IMR-90 (cell line): ENCODE results near the gene TIAM1. TPM values are rescaled to one million over a fixed set of nuclear protein-coding genes. Genes with fewer than 3 reads are reported as not detected.

ENCODE experiments used
- ATAC-seq: fragments of 200-7000 bp; cut with Tn5 transposase; 2 replicates; pipeline ENCODE4 v1.9.1; 2020; ENCODE audit warnings: low read depth, mild to moderate bottlenecking, moderate library complexity
- BruUV-seq: library from RNA; stranded (reverse); fragments of 400-500 nt; replicated peaks from 2 replicates; lab custom pipeline; 2021; lab: Mats Ljungman, UMichigan
- CTCF ChIA-PET: fragments of 300-600 bp; formaldehyde crosslinking; extraction: SDS; loops from one replicate; lab custom pipeline; 2021; ENCODE audit warnings: antibody characterized with exemption; lab: Yijun Ruan, JAX
- POLR2A ChIA-PET: fragments of 300-600 bp; sonication (Branson Sonifier 250); formaldehyde crosslinking; loops from one replicate; lab custom pipeline; 2022; ENCODE audit warnings: antibody characterized with exemption; ENCODE audit not compliant: unreplicated experiment; lab: Charles Lee
- DNase-seq: peaks from one replicate; pipeline ENCODE4 v3.0.0; 2013
- H2AFZ ChIP-seq: replicated peaks from 2 replicates; pipeline ENCODE3; 2013; ENCODE audit warnings: low read length, mild to moderate bottlenecking; ENCODE audit not compliant: poor library complexity
- H2AK5ac ChIP-seq: 2 replicates; pipeline ENCODE4 v1.6.1; 2013; ENCODE audit warnings: low read depth, low read length, inconsistent platforms
- H2AK9ac ChIP-seq: replicated peaks from 2 replicates; pipeline ENCODE3; 2013; ENCODE audit warnings: mild to moderate bottlenecking, low read depth, low read length, moderate library complexity; ENCODE audit not compliant: poor library complexity
- H2BK120ac ChIP-seq: 2 replicates; pipeline ENCODE4 v1.6.1; 2013; ENCODE audit warnings: low read depth, low read length, inconsistent platforms
- H2BK15ac ChIP-seq: 3 replicates; pipeline ENCODE4 v1.6.1; 2013; ENCODE audit warnings: low read depth, low read length, inconsistent platforms
- H2BK20ac ChIP-seq: 2 replicates; pipeline ENCODE4 v1.6.1; 2013; ENCODE audit warnings: low read depth, mild to moderate bottlenecking, inconsistent platforms, low read length, moderate library complexity
- H2BK5ac ChIP-seq: 2 replicates; pipeline ENCODE4 v1.6.1; 2013; ENCODE audit warnings: mild to moderate bottlenecking, low read depth, low read length, inconsistent platforms; ENCODE audit not compliant: poor library complexity, severe bottlenecking
- H3K14ac ChIP-seq: replicated peaks from 2 replicates; pipeline ENCODE4 v1.6.1; 2013; ENCODE audit warnings: low read depth, low read length, inconsistent platforms
- H3K18ac ChIP-seq: 2 replicates; pipeline ENCODE4 v1.6.1; 2013; ENCODE audit warnings: low read depth, low read length, control low read depth
- H3K23ac ChIP-seq: 2 replicates; pipeline ENCODE4 v1.6.1; 2013; ENCODE audit warnings: low read depth, low read length, inconsistent platforms
- H3K27ac ChIP-seq: 2 replicates; pipeline ENCODE4 v1.5.1; 2013; ENCODE audit warnings: mild to moderate bottlenecking, control low read depth, low read length; ENCODE audit not compliant: insufficient read depth
- H3K27me3 ChIP-seq: 2 replicates; pipeline ENCODE4 v1.6.1; 2013; ENCODE audit warnings: low read length; ENCODE audit not compliant: control insufficient read depth, insufficient read depth
- H3K36me3 ChIP-seq: 2 replicates; pipeline ENCODE4 v1.6.1; 2013; ENCODE audit warnings: low read length, mixed read lengths; ENCODE audit not compliant: control insufficient read depth, insufficient read depth
- H3K4ac ChIP-seq: 2 replicates; pipeline ENCODE4 v1.6.1; 2013; ENCODE audit warnings: low read depth, low read length, inconsistent platforms
- H3K4me1 ChIP-seq: 2 replicates; pipeline ENCODE4 v1.6.1; 2013; ENCODE audit warnings: low read length, mixed read lengths; ENCODE audit not compliant: control insufficient read depth, insufficient read depth
- H3K4me2 ChIP-seq: 2 replicates; pipeline ENCODE4 v1.6.1; 2013; ENCODE audit warnings: low read depth, mild to moderate bottlenecking, control low read depth, low read length, moderate library complexity
- H3K4me3 ChIP-seq: 2 replicates; pipeline ENCODE4 v1.5.1; 2013; ENCODE audit warnings: low read depth, mild to moderate bottlenecking, control low read depth, low read length, moderate library complexity; ENCODE audit not compliant: insufficient read depth
- H3K56ac ChIP-seq: 2 replicates; pipeline ENCODE4 v1.6.1; 2013; ENCODE audit warnings: low read length, inconsistent platforms; ENCODE audit not compliant: insufficient read depth; ENCODE audit errors: extremely low read depth
- H3K79me1 ChIP-seq, 2 experiments: 2 replicates each; pipeline ENCODE4 v1.6.1; 2013; ENCODE audit warnings: low read length in 2 of 2, inconsistent platforms in 1 of 2, low read depth in 1 of 2
- H3K9ac ChIP-seq: 2 replicates; pipeline ENCODE4 v1.6.1; 2013; ENCODE audit warnings: low read depth, low read length, control low read depth
- H3K9me1 ChIP-seq: 2 replicates; pipeline ENCODE4 v1.6.1; 2013; ENCODE audit warnings: low read length, inconsistent platforms; ENCODE audit not compliant: insufficient read depth
- H3K9me3 ChIP-seq: 2 replicates; pipeline ENCODE4 v1.6.1; 2013; ENCODE audit warnings: low read length; ENCODE audit not compliant: control insufficient read depth, insufficient read depth
- H4K20me1 ChIP-seq: 2 replicates; pipeline ENCODE4 v1.6.1; 2013; ENCODE audit warnings: low read length, inconsistent platforms; ENCODE audit not compliant: insufficient read depth
- H4K5ac ChIP-seq: 2 replicates; pipeline ENCODE4 v1.6.1; 2013; ENCODE audit warnings: mild to moderate bottlenecking, low read depth, low read length, control low read depth
- H4K8ac ChIP-seq, 2 experiments: 2 replicates each; pipeline ENCODE4 v1.6.1; 2013; ENCODE audit warnings: low read depth in 2 of 2, low read length in 2 of 2, control low read depth in 1 of 2, inconsistent platforms in 1 of 2
- H4K91ac ChIP-seq: 2 replicates; pipeline ENCODE4 v1.6.1; 2013; ENCODE audit warnings: low read depth, low read length, inconsistent platforms; ENCODE audit not compliant: insufficient read depth
- BHLHE40 ChIP-seq: fragments of 150-350 bp; IDR thresholded peaks from 2 replicates; pipeline ENCODE4 v1.6.1; 2016; ENCODE audit warnings: mild to moderate bottlenecking, low read depth, low read length
- MAZ ChIP-seq: IDR thresholded peaks from 2 replicates; pipeline ENCODE4 v1.6.1; 2012; ENCODE audit warnings: low read depth, mild to moderate bottlenecking, low read length, improper control_type of control experiment, moderate library complexity, borderline replicate concordance
- WGBS, 2 experiments: methylation state at CpG; one replicate each; pipeline versions ENCODE4 v1.1.5 to v1.1.7; 2013; ENCODE audit warnings: missing lambda C conversion rate in 2 of 2; ENCODE audit not compliant: insufficient read length in 1 of 2; ENCODE audit errors: extremely low coverage in 2 of 2; 5-methylcytosine and 5-hydroxymethylcytosine counted together
- dilution Hi-C: fragments of 300-500 bp; cut with HindIII; formaldehyde crosslinking; loops from one replicate; pipeline ENCODE4 v1.14.3; 2018; ENCODE audit warnings: low sequenced_read_pairs; ENCODE audit not compliant: unreplicated experiment
- in situ Hi-C: fragments of 300-500 bp; cut with MboI; formaldehyde crosslinking; loops from 3 replicates; pipeline ENCODE4 v1.14.3; 2019; ENCODE audit warnings: low sequenced_read_pairs, inconsistent platforms, mixed read lengths
- intact Hi-C: fragments of 100-400 bp; cut with micrococcal nuclease; formaldehyde crosslinking; loops from 2 replicates; pipeline ENCODE4 v1.10.0; 2022
- polyA plus RNA-seq, 3 experiments: library from polyadenylated mRNA; depleted of rRNA; stranded (reverse); fragments of >200 nt; gene quantifications; 2 replicates each; pipeline ENCODE4 v1.2.3, GENCODE V29; 2012; ENCODE audit warnings: low replicate concordance in 1 of 3
- total RNA-seq: library from RNA; depleted of rRNA; stranded (reverse); fragments of >200 nt; gene quantifications from 2 replicates; pipeline ENCODE4 v1.2.3, GENCODE V29; 2012

TIAM1 gene
- total and polyA plus RNA-seq, 2 of the 4 experiments (the other 2 are of a cell fraction), result 2.9 to 9.3 TPM

DNA sequence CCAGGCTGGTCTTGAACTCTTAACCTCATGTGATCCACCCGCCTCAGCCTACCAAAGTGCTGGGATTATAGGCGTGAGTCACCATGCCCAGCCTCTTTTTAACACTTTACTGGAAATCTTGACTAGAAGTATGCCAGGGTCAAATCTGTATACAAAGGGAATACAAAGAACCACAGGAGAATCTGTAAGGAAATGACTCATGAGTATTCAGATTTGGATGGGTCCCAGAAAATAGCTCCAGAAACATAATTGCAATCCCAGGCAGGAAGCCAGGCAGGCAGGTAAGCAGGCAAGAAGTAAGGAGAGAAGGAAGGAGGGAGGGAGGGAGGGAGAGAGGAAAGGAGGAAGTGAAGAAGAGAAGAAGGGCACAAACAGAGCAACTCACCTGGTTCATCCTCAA, 22.8 kb upstream of the TIAM1 start:
- Histone ChIP-seq H2BK15ac (no peak overlapping the region), H3K9me3 (no peaks in the 10 kb centered on the region), H3K4me2 (no peak overlapping the region), H3K4me1 (peaks cover 2% of the 10 kb centered on the region; the same call in 1 of the 2 replicates), H3K36me3 (no peaks in the 10 kb centered on the region), H4K91ac (no peak overlapping the region), H2AFZ (peak overlapping the region; percentile 16), H3K4me3 (no peak overlapping the region), H2AK5ac (no peak overlapping the region), H3K14ac (no peak overlapping the region), H4K20me1 (no peaks in the 10 kb centered on the region), H3K27me3 (peaks cover 2% of the 10 kb centered on the region), H3K79me1 (no peaks in the 10 kb centered on the region), H3K18ac (no peak overlapping the region), H3K27ac (no peak overlapping the region), H4K5ac (no peak overlapping the region), H3K9me1 (no peaks in the 10 kb centered on the region), H4K8ac (no peak overlapping the region), H2AK9ac (no peak overlapping the region), H3K23ac (no peak overlapping the region), H3K56ac (no peak overlapping the region), H2BK20ac (no peak overlapping the region), H3K9ac (no peak overlapping the region), H2BK120ac (no peak overlapping the region), H2BK5ac (no peak overlapping the region), H3K4ac (no peak overlapping the region)
- TF ChIP-seq BHLHE40 (peak; percentile 92), MAZ (no peak)
- no TSS peak for BruUV-seq
- ATAC-seq, result 0 out of 2 replicates have a peak, but pooled peaks have one; percentile 29
- WGBS, 2 experiments, result no CpG with 5 or more reads among the region's 2 CpGs
- intact Hi-C loops (no loop called here), in situ Hi-C loops (no loop called here), dilution Hi-C loops (no loop called here)
- DNase-seq, result peak; percentile 86
- POLR2A ChIA-PET, result no interaction called here
- CTCF ChIA-PET, result interaction anchor here (1.3 kb wide), 1 partner anchor 19 kb away, joined by 4 read pairs; no protein-coding TSS in a partner anchor
